Fibroblast of skin of left biceps (primary cell): Measurements from ENCODE around the gene BSPH1.
"Not testable (repeated sequence)": the region's sequence is repeated elsewhere in the genome, so short reads cannot be mapped to it uniquely, and the experiment has no call there.

Experiments used
- DNase-seq, 2 experiments: peaks; one replicate each; pipeline ENCODE4 v3.0.0-alpha.2; 2013; ENCODE audit warnings: low read depth in 2 of 2

BSPH1 gene

DNA sequence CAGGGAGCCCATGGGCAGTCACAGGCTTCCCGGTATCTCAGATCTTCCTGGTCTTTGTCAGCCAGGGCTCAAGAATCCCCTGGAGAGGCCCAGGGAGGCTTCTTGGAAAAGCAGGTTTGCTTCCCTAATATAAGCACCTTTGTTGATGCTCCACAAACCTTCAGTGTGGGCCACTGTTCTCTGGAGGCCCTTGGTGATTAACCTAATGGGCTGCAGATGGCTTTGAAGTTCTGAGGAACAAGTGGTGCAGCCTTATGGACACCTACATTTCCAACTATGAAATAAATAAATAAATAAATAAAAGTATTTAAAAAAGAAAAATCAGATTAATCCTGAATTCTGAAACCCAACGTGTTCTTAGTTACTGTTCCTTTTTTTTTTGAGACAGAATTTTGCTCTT, at the start of gene BSPH1:
Gene BSPH1, minus strand, starts transcription at position 101 of the 400 bp plus-strand sequence. Its CDS starts 89 bp downstream, at position 12.
- DNase-seq: no peak

DNA sequence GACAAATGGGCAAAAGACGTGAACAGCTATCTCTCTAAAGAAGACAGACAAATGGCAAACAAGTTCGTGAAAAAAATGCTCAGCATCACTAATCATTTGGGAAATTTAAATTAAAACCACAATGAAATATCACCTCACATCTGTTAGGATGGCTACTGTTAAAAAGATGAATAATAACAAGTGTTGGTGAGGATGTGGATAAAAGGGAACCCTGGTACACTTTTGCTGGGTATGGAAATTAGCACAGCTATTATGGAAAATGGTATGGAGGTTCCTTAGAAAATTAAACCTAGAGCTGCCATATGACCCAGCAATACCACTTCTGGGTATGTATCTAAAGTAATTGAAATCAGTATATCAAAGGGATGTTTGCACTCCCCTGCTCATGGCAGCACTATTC, 44.8 kb upstream of the BSPH1 start:
- no peak for DNase-seq

DNA sequence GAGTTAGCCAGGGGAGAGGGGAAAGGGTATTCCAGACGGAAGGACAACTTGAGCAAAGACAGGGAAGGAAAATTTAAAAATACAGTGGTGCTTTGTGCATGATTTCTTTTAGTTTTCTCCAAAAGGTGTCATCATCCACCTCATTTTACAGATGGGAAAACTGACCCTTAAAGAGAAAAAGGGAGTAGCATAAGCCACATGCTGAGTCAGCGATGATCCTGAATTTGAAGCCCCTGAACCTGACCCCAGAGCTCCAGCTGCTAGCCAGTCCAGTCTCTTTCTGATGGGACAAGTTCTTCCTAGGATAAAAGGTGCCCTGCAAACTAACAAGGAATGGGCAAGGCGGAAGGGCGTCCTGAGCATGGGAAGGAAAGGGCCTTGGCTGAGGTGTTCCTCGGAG, 41.6 kb upstream of the BSPH1 start:
- no peak for DNase-seq

GRCh38 chr19:48030073-48030472, 38.1 kb upstream of the BSPH1 start:
- DNase-seq: no peak

- DNase-seq: no peak
These were observed 37.5 kb upstream of the BSPH1 start for GRCh38 chr19:48029431-48029830.

GRCh38 chr19:48025480-48025879, 33.5 kb upstream of the BSPH1 start:
- no peak for DNase-seq

- no peak for DNase-seq
These were observed 31.5 kb upstream of the BSPH1 start for GRCh38 chr19:48023518-48023917.

DNA sequence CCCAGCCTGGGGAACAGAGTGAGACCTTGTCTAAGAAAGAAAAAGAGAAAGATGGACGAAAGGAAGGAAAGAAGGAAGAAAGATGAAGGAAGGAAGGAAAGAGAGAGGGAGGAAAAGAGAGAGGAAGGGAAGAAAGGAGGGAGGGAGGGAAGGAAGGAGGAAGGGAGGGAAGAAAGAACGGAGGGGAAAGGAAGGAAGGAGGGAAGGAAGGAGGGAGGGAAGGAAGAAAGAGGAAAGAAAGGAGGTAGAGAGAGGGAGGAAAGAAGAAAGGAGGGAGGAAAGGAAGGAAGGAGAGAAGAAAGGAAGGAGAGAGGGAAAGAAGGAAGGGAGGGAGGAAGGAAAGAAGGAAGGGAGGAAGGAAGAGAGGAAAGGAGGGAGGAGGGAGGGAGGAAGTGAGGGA, 31.0 kb upstream of the BSPH1 start:
- no peak for DNase-seq

DNA sequence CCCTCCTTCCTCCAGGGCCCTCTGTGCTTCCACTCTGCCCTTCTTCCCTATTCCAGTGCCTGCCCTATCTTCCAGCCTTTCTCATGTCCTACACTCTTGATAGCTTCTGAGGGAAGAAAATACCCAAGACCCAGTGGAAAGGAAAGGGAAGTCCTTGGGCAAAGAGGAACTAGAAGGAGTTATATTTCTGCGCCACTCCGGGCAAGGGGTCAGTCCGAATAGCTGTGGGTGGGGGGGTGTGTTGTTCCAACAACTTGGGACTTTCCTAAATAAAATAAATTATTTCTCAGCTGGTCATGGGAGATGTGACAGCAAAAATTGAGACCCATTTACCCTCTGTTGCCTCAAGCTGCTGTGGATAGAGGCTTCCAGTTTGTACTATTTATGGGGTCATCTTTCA, 28.7 kb upstream of the BSPH1 start:
- DNase-seq: no peak

DNA sequence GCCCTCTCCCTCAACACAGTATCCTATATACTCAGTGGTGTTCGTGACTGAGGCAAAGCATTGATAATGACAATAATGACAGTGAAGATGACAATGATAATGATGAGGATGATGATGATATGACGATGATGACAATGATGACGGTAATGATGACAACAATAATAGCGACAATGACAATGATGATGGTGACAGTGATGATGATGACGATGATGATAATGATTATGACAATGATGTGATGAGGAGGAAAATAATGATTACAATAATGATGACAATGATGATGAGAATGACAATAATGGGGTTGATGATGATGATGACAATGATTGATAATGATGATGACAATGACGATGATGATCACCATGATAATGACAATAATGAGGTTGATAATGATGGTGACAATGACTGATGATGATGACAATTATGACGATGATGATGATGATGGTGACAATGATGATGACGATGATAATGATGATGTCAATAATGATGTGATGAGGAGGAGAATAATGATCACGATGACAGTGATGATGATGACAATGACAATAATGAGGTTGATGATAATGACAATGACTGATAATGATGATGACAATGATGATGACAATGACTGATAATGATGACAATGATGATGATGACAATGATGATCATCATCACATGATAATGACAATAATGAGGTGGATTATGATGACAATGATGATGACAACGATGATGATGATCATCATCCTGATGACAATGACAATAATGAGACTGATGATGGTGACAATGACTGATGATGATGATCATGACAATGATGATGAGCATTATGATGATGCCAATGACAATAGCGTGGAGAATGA, 19.2 kb upstream of the BSPH1 start:
- no peak for DNase-seq

DNA sequence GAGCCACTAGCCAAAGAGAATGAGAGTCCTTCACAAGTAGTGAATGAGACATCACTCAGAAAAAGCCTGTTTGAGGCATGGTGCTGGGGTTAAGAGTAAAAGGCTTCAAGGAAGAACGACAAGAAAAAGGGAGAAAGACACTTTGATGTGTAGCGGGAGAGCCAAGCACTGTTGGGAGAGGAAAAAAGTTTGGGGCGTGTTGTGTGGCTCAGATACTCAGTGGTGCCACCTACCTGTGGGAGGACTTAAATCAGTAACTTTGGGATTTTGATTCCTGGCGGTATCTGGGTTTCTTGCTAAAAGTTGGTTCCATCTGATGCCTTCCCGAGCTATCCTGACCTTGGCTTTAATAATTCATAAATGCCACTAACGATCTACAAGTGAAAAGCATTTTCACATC, 14.8 kb upstream of the BSPH1 start:
- DNase-seq: no peak

GRCh38 chr19:48004236-48004635, 12.3 kb upstream of the BSPH1 start:
- DNase-seq: no peak

DNA sequence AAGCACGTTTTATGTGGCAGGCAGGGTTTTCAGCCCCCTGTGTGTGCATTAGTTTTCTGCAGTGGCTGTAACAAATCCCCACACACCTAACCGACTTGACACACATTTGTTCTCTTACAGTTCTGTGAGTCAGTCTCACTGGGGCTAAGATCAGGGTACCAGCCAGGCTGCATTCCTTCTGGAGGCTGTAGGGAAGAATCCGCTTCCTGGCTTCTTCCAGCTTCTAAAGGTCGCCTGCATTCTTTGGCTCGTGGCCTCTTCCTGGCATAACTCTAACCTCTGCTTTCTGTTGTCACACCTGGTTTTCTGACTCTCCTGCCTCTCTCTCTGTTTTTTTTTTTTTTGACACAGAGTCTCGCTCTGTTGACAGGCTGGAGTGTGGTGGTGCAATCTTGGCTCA, 8.9 kb upstream of the BSPH1 start:
- no peak for DNase-seq

DNA sequence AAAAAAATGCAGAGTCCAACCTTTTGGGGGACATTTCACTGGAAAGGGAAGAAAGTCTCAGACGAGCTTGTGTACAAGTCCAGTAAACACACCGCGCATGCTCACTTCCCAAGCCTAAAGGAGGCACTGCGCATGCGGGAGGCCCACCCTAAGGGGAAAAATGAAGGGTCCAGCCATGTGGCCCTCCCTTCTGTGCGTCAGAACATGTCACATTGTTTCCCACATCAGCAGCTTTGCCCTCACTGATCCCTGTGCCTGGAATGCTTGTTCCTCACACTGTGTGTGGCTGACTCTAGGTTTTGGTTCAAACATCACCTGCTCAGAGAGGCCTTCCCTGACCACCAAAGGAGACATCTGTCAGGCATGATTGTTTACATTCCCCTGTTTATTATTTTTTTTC, 6.8 kb upstream of the BSPH1 start:
- no peak for DNase-seq

- no peak for DNase-seq
These were observed 4.3 kb upstream of the BSPH1 start for GRCh38 chr19:47996230-47996727.

- no peak for DNase-seq
These were observed 2.3 kb upstream of the BSPH1 start, which contains the start of gene ELSPBP1 for GRCh38 chr19:47994209-47994802. ELSPBP1 (plus strand) TSS chr19:47994632; CDS start chr19:48008668, 14,036 bp downstream.

DNA sequence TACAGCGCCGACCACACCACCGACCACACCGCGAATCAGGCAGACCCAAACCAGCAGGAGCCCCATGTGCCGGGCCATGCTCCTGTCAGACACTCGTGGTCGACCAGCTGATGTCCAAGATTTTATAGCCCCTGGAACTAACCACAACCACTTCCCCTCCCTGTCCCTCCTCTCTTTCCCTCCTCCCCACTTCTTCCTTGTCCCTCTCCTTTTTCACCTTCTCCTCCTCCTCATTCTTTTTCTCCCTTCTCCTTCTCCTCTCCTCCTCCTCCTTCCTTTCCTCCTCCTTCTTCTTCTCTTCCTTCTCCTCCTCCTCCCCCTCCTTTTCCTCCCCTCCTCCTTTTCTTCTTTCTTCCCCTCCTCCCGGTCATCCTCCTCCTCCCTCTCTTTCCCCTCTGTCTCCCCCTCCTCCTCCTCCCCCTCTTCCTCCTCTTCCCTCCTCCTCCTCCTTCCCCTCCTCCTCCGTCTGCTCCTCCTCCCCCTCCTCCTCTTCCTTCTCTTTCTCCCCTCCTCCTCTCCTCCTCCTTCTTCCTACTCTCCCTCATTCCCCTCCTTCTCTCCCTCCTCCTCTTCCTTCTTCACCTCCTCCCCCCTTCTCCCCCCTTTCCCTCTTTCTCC, 670 bp downstream of the BSPH1 start:
- no peak for DNase-seq

DNA sequence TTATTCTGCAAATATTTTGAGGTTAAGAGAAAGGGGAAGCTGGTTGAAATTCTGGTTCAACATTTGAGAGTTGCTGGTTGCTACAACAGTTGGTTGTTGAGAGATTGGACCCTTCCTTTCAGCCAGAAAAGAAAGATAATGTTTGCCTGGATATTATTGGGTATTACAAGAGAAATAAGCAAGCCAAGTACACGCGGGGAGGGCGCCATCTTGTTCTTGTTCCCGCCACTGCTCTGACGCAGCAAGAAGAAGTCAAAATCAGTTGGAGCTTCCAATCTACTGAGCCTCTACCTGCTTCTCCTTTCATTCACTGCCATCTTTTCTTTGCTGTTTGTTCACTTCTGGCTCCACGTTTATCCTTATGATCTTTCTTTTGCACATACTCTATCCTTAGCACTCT, 18.4 kb downstream of the BSPH1 start:
- no peak for DNase-seq

GRCh38 chr19:47955936-47956335, 36.0 kb downstream of the BSPH1 start:
- not testable (repeated sequence) for DNase-seq

DNA sequence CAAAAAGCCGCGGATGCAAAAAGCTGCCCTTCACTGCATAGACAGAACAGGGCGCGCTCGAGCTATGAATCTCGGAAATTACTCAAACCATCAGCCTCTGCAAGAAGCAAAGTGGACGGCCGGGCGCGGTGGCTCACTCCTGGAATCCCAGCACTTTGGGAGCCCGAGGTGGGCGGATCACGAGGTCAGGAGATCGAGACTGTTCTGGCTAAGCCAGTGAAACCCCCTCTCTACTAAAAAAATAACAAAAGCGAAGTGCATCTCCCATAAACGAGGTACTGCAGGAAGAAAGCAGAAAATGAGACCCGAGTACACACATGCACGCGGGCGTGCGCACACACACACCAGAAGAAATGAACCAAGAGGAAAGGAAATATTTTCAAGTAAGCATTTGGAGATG, 39.8 kb downstream of the BSPH1 start:
- DNase-seq: not testable (repeated sequence)

GRCh38 chr19:47949852-47950521, 42.0 kb downstream of the BSPH1 start:
- DNase-seq: not testable (repeated sequence)

DNA sequence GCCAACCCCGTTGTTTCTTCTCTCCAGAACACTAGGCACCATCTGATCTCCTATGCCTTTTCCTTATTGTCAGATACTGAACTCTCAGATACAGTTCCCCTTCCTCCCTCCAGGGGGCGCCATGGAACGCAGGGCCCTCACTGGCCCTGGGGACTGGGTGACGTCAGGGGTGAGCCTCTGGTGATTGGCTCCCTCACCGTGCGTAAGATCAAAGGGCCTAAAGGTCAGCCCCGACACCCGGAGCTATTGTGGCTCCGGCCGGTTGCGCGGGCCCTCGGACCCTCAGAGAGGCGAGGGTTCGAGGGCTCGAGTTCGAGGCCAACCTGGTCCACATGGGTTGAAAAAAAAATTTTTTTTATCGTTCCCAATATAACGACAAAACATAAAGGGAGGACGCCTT, 63.4 kb downstream of the BSPH1 start:
- DNase-seq: not testable (repeated sequence)
